SK-N-SH (cell line): ENCODE results near the gene CYP2C8. TPM values are rescaled to one million over a fixed set of nuclear protein-coding genes. Genes with fewer than 3 reads are reported as not detected.

ENCODE experiments used
- CTCF ChIA-PET: fragments of 300-600, 350-600 bp; formaldehyde crosslinking; extraction: SDS; loops from one replicate; lab custom pipeline; 2021; lab: Yijun Ruan, JAX
- POLR2A ChIA-PET: fragments of 350-600 bp; sonication (Branson Sonifier 250); formaldehyde crosslinking; extraction: SDS; loops from one replicate; lab custom pipeline; 2020; ENCODE audit warnings: antibody characterized with exemption, inconsistent platforms; lab: Yijun Ruan, JAX
- DNase-seq: peaks from one replicate; pipeline ENCODE4 v3.0.0; 2012
- H2AFZ ChIP-seq: fragments of 200-600 bp; sonication (generic); 2 replicates; pipeline ENCODE4 v1.8.1; 2016; ENCODE audit warnings: antibody characterized with exemption, mild to moderate bottlenecking, low read depth
- H3F3A ChIP-seq: fragments of 200-600 bp; sonication (generic); replicated peaks from 2 replicates; pipeline ENCODE3; 2016; ENCODE audit warnings: antibody characterized with exemption, mild to moderate bottlenecking; ENCODE audit not compliant: insufficient read depth
- H3K27ac ChIP-seq, 2 experiments: fragments of 200-500 bp in 1 of 2; fragments of 200-600 bp in 1 of 2; sonication (Bioruptor generic) in 1 of 2; sonication (generic), shearing (Covaris generic) in 1 of 2; 2 replicates each; pipeline versions ENCODE4 v1.5.1 to v1.6.1; 2014 to 2016; ENCODE audit warnings: low read depth in 2 of 2, inconsistent platforms in 1 of 2, low read length in 1 of 2, mild to moderate bottlenecking in 1 of 2, mixed read lengths in 1 of 2
- H3K27me3 ChIP-seq: fragments of 200-600 bp; sonication (generic), shearing (Covaris generic); 2 replicates; pipeline ENCODE4 v1.6.1; 2016; ENCODE audit warnings: mixed run types; ENCODE audit not compliant: insufficient read depth
- H3K36me3 ChIP-seq, 2 experiments: fragments of 200-500 bp in 1 of 2; fragments of 200-600 bp in 1 of 2; sonication (Bioruptor generic) in 1 of 2; sonication (generic) in 1 of 2; replicated peaks in 1 of 2; 2 replicates each; pipeline versions ENCODE3 to v1.5.1; 2014 to 2016; ENCODE audit warnings: low read length in 1 of 2, mild to moderate bottlenecking in 1 of 2; ENCODE audit not compliant: insufficient read depth in 2 of 2, control insufficient read depth in 1 of 2
- H3K4me1 ChIP-seq, 2 experiments: fragments of 200-500 bp in 1 of 2; fragments of 200-600 bp in 1 of 2; sonication (Bioruptor generic) in 1 of 2; sonication (generic), shearing (Covaris generic) in 1 of 2; 2 replicates each; pipeline versions ENCODE4 v1.5.1 to v1.6.1; 2014 to 2016; ENCODE audit warnings: low read depth in 1 of 2, low read length in 1 of 2, mixed run types in 1 of 2; ENCODE audit not compliant: insufficient read depth in 2 of 2, control insufficient read depth in 1 of 2
- H3K4me2 ChIP-seq: fragments of 200-600 bp; sonication (generic), shearing (Covaris generic); 2 replicates; pipeline ENCODE4 v1.6.1; 2017; ENCODE audit warnings: mixed run types
- H3K4me3 ChIP-seq, 2 experiments: fragments of 200-500 bp in 1 of 2; fragments of 200-600 bp in 1 of 2; sonication (Bioruptor generic) in 1 of 2; sonication (generic), shearing (Covaris generic) in 1 of 2; 2 replicates each; pipeline versions ENCODE4 v1.5.1 to v1.8.1; 2014 to 2016; ENCODE audit warnings: low read depth in 2 of 2, inconsistent platforms in 1 of 2, low read length in 1 of 2, mild to moderate bottlenecking in 1 of 2, mixed read lengths in 1 of 2, moderate library complexity in 1 of 2
- H3K79me2 ChIP-seq: fragments of 200-600 bp; sonication (generic); 2 replicates; pipeline ENCODE4 v1.8.1; 2017; ENCODE audit warnings: mild to moderate bottlenecking; ENCODE audit not compliant: insufficient read depth
- H3K9ac ChIP-seq: fragments of 200-600 bp; sonication (generic); 2 replicates; pipeline ENCODE4 v1.6.1; 2017; ENCODE audit warnings: mixed run types
- H3K9me2 ChIP-seq: fragments of 200-600 bp; sonication (generic); 2 replicates; pipeline ENCODE4 v1.6.1; 2017; ENCODE audit warnings: mixed run types
- H3K9me3 ChIP-seq: fragments of 200-600 bp; sonication (generic); 2 replicates; pipeline ENCODE4 v1.6.1; 2017; ENCODE audit warnings: mixed run types, mild to moderate bottlenecking, moderate library complexity
- H4K20me1 ChIP-seq: fragments of 200-600 bp; sonication (generic); 2 replicates; pipeline ENCODE4 v1.6.1; 2017; ENCODE audit warnings: mild to moderate bottlenecking, mixed run types; ENCODE audit not compliant: insufficient read depth
- EZH2phosphoT487 ChIP-seq: fragments of 200-600 bp; sonication (generic); IDR thresholded peaks from 2 replicates; pipeline ENCODE4 v1.6.1; 2017; ENCODE audit warnings: low read depth, mixed run types, mild to moderate bottlenecking, antibody characterized with exemption, moderate library complexity, borderline replicate concordance
- GABPA ChIP-seq: IDR thresholded peaks from 2 replicates; pipeline ENCODE4 v1.4.0; 2012; ENCODE audit warnings: low read depth, mild to moderate bottlenecking
- JUND ChIP-seq: IDR thresholded peaks from 2 replicates; pipeline ENCODE4 v1.4.0; 2012
- RAD21 ChIP-seq: IDR thresholded peaks from 2 replicates; pipeline ENCODE4 v1.6.1; 2012; ENCODE audit warnings: mild to moderate bottlenecking, low read length
- RXRA ChIP-seq: IDR thresholded peaks from 2 replicates; pipeline ENCODE4 v1.4.0; 2012; ENCODE audit warnings: low read depth, mild to moderate bottlenecking, borderline replicate concordance
- SIN3A ChIP-seq: IDR thresholded peaks from 2 replicates; pipeline ENCODE4 v1.6.1; 2012; ENCODE audit warnings: low read depth, mild to moderate bottlenecking, low read length, moderate library complexity, borderline replicate concordance
- WGBS: methylation state at CpG from one replicate; pipeline ENCODE4 v1.1.6; 2017; ENCODE audit warnings: low lambda C conversion rate; 5-methylcytosine and 5-hydroxymethylcytosine counted together
- polyA plus RNA-seq, 3 experiments: library from polyadenylated mRNA; depleted of rRNA; stranded (reverse); fragments of >200 nt; gene quantifications; 2 replicates each; pipeline ENCODE4 v1.2.3, GENCODE V29; 2012
- TF ChIP-seq, protein P1 (sequence below): IDR thresholded peaks from 2 replicates; pipeline ENCODE4 v1.4.0; 2012; ENCODE audit warnings: low read depth, borderline replicate concordance
- TF ChIP-seq, protein P2 (sequence below): fragments of 150-350 bp; IDR thresholded peaks from 2 replicates; pipeline ENCODE4 v1.6.1; 2016; ENCODE audit warnings: mild to moderate bottlenecking, low read depth, low read length
- TF ChIP-seq, protein P3 (sequence below): fragments of 200-600 bp; sonication (generic); IDR thresholded peaks from 2 replicates; pipeline ENCODE4 v1.6.1; 2017; ENCODE audit warnings: antibody characterized with exemption, mild to moderate bottlenecking, moderate library complexity
- TF ChIP-seq, protein P4 (sequence below): IDR thresholded peaks from 2 replicates; pipeline ENCODE4 v1.4.0; 2012; ENCODE audit warnings: low read depth, borderline replicate concordance

The CYP2C8 gene
- polyA plus RNA-seq, 1 of the 3 experiments (the other 2 are of a cell fraction) = 0.02 TPM

DNA sequence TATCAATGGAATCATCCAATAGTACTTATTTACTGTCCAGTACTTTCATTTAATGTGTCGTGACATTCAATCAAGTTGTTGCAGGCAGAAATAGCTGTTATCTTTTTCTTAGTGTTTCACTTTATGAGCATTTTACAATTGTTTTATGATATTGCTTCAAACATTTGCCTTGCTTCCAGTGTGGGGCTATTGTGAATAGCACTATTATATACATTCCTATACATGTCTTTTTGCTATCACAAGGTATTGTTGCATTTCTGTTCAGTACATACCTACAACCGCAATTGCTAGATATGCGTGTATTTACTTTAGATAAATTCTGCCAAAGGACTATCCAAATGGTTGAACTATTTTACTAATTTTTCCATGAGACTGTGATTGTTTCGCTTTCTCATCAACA, 34.9 kb downstream of the CYP2C8 start:
- Histone ChIP-seq H3K27ac (no peak overlapping the region), H3K4me1 (no peaks in the 10 kb centered on the region), H3K4me2 (no peak overlapping the region), H3K9me3 (no peaks in the 10 kb centered on the region), H3K4me3 (no peak overlapping the region), H3K79me2 (no peaks in the 10 kb centered on the region), H3K36me3 (no peaks in the 10 kb centered on the region), H4K20me1 (no peaks in the 10 kb centered on the region), H3K9me2 (no peaks in the 10 kb centered on the region), H3F3A (no peaks in the 10 kb centered on the region), H3K9ac (no peak overlapping the region), H2AFZ (no peak overlapping the region), H3K27me3 (no peaks in the 10 kb centered on the region)
- no peak for DNase-seq
- TF ChIP-seq EZH2phosphoT487 (no peak), SIN3A (no peak)
- TF ChIP-seq, protein P1, sequence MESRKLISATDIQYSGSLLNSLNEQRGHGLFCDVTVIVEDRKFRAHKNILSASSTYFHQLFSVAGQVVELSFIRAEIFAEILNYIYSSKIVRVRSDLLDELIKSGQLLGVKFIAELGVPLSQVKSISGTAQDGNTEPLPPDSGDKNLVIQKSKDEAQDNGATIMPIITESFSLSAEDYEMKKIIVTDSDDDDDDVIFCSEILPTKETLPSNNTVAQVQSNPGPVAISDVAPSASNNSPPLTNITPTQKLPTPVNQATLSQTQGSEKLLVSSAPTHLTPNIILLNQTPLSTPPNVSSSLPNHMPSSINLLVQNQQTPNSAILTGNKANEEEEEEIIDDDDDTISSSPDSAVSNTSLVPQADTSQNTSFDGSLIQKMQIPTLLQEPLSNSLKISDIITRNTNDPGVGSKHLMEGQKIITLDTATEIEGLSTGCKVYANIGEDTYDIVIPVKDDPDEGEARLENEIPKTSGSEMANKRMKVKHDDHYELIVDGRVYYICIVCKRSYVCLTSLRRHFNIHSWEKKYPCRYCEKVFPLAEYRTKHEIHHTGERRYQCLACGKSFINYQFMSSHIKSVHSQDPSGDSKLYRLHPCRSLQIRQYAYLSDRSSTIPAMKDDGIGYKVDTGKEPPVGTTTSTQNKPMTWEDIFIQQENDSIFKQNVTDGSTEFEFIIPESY = no peak
- TF ChIP-seq, protein P2, sequence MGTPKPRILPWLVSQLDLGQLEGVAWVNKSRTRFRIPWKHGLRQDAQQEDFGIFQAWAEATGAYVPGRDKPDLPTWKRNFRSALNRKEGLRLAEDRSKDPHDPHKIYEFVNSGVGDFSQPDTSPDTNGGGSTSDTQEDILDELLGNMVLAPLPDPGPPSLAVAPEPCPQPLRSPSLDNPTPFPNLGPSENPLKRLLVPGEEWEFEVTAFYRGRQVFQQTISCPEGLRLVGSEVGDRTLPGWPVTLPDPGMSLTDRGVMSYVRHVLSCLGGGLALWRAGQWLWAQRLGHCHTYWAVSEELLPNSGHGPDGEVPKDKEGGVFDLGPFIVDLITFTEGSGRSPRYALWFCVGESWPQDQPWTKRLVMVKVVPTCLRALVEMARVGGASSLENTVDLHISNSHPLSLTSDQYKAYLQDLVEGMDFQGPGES = no peak
- ChIA-PET POLR2A (no interaction called here), CTCF (no interaction called here)
- WGBS = 47% methylated on average over 4 of the region's 4 CpGs

DNA sequence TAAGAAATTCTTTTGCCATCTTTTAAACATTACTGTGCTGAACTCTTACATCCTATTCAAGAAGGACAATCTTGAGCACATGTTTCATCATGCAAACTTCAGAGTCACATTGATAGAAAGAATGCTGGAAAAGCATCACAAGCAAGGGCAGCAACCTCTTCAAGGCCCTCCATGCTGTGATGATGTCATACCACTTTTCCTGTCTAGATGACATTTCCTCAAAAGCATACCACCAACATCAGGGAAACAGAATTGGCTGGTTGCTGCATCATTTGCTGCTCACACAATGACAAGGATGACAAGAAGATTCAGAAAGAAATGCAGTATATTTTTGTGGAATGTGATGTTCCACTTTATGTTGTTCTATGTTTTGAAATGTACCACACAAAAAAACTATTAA, 37.6 kb downstream of the CYP2C8 start:
- no peak for DNase-seq
- Histone ChIP-seq H3K4me3 (no peak overlapping the region; a peak in 1 of 4 replicates), H3K36me3 (no peaks in the 10 kb centered on the region), H4K20me1 (no peaks in the 10 kb centered on the region), H2AFZ (no peak overlapping the region), H3K27ac (no peak overlapping the region), H3K4me2 (no peak overlapping the region), H3K27me3 (no peaks in the 10 kb centered on the region), H3K9me3 (no peaks in the 10 kb centered on the region), H3K4me1 (no peaks in the 10 kb centered on the region), H3K79me2 (no peaks in the 10 kb centered on the region), H3K9ac (no peak overlapping the region)
- CTCF ChIA-PET = no interaction called here
- POLR2A ChIA-PET = no interaction called here
- TF ChIP-seq, protein P3, sequence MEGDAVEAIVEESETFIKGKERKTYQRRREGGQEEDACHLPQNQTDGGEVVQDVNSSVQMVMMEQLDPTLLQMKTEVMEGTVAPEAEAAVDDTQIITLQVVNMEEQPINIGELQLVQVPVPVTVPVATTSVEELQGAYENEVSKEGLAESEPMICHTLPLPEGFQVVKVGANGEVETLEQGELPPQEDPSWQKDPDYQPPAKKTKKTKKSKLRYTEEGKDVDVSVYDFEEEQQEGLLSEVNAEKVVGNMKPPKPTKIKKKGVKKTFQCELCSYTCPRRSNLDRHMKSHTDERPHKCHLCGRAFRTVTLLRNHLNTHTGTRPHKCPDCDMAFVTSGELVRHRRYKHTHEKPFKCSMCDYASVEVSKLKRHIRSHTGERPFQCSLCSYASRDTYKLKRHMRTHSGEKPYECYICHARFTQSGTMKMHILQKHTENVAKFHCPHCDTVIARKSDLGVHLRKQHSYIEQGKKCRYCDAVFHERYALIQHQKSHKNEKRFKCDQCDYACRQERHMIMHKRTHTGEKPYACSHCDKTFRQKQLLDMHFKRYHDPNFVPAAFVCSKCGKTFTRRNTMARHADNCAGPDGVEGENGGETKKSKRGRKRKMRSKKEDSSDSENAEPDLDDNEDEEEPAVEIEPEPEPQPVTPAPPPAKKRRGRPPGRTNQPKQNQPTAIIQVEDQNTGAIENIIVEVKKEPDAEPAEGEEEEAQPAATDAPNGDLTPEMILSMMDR = no peak
- TF ChIP-seq SIN3A (no peak), RXRA (no peak), GABPA (no peak), JUND (no peak), RAD21 (no peak)
- TF ChIP-seq, protein P4, sequence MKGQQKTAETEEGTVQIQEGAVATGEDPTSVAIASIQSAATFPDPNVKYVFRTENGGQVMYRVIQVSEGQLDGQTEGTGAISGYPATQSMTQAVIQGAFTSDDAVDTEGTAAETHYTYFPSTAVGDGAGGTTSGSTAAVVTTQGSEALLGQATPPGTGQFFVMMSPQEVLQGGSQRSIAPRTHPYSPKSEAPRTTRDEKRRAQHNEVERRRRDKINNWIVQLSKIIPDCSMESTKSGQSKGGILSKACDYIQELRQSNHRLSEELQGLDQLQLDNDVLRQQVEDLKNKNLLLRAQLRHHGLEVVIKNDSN = no peak
- TF ChIP-seq, protein P2 = no peak
- TF ChIP-seq, all 33 proteins: peak for 0
- Histone ChIP-seq H3K9me2 (no peaks in the 10 kb centered on the region), H3F3A (no peaks in the 10 kb centered on the region)
